Measurements from ENCODE around the gene FDXR.

DNA sequence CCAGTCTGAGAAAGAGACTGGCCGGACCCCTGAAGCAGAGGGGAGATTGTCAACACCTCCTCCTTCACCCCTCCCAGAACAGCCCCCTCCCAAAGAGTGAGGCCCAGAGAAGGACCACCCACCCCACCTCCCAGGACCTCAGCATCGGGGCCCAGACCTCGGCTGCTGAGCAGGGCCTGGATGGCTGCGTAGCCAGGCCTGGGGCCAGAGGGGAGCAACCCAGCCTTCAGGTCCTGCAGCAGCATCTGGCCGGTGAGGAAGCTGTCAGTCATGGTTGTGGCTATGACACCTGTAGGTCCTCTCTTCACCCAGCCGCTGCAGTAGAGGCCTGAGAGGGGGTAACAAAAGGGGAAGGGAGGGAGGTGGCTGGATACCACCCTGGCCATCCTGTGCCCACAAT is 9.9 kb downstream of the FDXR start:
- TF ChIP-seq, protein P1, sequence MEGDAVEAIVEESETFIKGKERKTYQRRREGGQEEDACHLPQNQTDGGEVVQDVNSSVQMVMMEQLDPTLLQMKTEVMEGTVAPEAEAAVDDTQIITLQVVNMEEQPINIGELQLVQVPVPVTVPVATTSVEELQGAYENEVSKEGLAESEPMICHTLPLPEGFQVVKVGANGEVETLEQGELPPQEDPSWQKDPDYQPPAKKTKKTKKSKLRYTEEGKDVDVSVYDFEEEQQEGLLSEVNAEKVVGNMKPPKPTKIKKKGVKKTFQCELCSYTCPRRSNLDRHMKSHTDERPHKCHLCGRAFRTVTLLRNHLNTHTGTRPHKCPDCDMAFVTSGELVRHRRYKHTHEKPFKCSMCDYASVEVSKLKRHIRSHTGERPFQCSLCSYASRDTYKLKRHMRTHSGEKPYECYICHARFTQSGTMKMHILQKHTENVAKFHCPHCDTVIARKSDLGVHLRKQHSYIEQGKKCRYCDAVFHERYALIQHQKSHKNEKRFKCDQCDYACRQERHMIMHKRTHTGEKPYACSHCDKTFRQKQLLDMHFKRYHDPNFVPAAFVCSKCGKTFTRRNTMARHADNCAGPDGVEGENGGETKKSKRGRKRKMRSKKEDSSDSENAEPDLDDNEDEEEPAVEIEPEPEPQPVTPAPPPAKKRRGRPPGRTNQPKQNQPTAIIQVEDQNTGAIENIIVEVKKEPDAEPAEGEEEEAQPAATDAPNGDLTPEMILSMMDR (IDR thresholded peaks at IDR 0.05): no peak
- no peak for TF ChIP-seq ZFX (IDR thresholded peaks at IDR 0.05; ENCODE audit: borderline replicate concordance)
